ENCODE measurements around the gene THRB. TPM values are rescaled to one million over a fixed set of nuclear protein-coding genes. Genes with fewer than 3 reads are reported as not detected.

THRB gene
- total and polyA plus RNA-seq, 9 of the 15 experiments (the other 6 are each of a cell fraction or from before 2014, with no cell fraction given), result 1.7 to 14.9 (median 6.9) TPM

DNA sequence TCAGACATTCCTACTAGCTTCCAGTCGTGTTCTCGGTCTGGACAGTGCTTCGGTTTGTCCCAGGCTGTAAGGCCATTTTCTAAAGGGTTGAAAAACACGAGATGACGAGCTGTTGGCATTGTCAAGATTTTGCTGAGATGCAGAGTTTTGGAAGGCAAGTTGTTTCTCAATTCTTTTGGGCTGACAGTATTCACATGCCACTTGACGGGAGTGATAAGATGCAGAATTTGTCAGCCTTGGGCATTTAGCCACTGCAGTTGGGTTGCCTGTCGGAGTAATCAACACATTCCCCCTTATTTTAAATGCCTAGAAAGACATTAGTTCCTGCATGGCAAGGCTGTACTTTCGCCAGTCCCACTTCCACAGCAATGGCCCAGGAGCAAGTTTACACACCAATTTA, 304.4 kb downstream of the THRB start (continued):
- TF ChIP-seq, protein P1, sequence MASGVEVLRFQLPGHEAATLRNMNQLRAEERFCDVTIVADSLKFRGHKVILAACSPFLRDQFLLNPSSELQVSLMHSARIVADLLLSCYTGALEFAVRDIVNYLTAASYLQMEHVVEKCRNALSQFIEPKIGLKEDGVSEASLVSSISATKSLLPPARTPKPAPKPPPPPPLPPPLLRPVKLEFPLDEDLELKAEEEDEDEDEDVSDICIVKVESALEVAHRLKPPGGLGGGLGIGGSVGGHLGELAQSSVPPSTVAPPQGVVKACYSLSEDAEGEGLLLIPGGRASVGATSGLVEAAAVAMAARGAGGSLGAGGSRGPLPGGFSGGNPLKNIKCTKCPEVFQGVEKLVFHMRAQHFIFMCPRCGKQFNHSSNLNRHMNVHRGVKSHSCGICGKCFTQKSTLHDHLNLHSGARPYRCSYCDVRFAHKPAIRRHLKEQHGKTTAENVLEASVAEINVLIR (CRISPR knock-in tag; IDR thresholded peaks at IDR 0.05), result no peak
- TF ChIP-seq RNF2 (IDR thresholded peaks at IDR 0.05) (no peak), ZFP30 (CRISPR knock-in tag; IDR thresholded peaks at IDR 0.05; ENCODE audit: borderline replicate concordance) (no peak)
- TF ChIP-seq, protein P2, sequence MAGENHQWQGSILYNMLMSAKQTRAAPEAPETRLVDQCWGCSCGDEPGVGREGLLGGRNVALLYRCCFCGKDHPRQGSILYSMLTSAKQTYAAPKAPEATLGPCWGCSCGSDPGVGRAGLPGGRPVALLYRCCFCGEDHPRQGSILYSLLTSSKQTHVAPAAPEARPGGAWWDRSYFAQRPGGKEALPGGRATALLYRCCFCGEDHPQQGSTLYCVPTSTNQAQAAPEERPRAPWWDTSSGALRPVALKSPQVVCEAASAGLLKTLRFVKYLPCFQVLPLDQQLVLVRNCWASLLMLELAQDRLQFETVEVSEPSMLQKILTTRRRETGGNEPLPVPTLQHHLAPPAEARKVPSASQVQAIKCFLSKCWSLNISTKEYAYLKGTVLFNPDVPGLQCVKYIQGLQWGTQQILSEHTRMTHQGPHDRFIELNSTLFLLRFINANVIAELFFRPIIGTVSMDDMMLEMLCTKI (IDR thresholded peaks at IDR 0.05; ENCODE audit: partially characterized antibody), result no peak

DNA sequence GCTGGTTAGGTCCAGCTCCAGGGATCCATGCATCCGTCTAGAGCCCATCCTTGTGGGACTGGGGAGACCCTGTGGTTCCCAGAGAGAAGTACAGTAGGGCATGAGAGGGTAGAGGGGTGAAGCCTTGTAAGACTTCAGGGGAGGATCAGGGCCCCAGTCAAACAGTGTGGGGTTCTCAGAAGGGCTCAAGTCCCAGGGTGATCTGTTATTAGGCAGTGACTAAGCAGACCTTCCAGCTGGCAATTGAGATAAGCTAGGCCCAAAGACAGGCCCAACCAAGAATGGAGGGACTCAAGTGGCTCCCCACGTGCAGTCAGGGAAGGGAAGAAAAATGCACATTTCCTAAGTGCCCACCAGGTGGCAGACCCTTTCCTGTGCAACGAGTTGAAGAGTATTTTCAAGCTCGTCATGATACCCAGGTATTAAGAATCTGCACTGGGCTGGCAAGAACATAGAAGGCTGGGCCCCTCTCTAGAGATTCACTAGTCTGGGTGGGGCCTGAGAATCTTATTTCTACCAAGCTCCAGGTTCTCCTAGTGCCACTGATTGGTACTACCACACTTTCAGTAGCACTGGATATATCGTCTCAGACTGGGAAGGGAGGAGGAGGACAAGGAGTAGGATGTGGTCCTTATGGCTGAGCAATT, 308.8 kb downstream of the THRB start:
- peak; percentile 98 for FAIRE-seq
- in situ Hi-C loops (cut with MboI), result no loop called here
- 13% methylated on average over 5 of the region's 5 CpGs for WGBS (ENCODE audit: insufficient coverage, low coverage, missing lambda C conversion rate)
- no peak for TF ChIP-seq ZNF311 (CRISPR knock-in tag; IDR thresholded peaks at IDR 0.05)
- TF ChIP-seq TAF7 (tag; IDR thresholded peaks at IDR 0.05), result no peak
- TF ChIP-seq ZC3H8 (IDR thresholded peaks at IDR 0.05), result no peak
- no peak for TF ChIP-seq HNRNPH1 (optimal IDR thresholded peaks at IDR 0.05; ENCODE audit: low read depth, low read length)
- TF ChIP-seq, protein P3, sequence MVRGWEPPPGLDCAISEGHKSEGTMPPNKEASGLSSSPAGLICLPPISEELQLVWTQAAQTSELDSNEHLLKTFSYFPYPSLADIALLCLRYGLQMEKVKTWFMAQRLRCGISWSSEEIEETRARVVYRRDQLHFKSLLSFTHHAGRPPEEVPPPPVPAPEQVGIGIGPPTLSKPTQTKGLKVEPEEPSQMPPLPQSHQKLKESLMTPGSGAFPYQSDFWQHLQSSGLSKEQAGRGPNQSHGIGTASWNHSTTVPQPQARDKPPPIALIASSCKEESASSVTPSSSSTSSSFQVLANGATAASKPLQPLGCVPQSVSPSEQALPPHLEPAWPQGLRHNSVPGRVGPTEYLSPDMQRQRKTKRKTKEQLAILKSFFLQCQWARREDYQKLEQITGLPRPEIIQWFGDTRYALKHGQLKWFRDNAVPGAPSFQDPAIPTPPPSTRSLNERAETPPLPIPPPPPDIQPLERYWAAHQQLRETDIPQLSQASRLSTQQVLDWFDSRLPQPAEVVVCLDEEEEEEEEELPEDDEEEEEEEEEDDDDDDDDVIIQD (CRISPR knock-in tag; IDR thresholded peaks at IDR 0.05), result no peak
- TF ChIP-seq STAT5A (IDR thresholded peaks at IDR 0.05; ENCODE audit: borderline replicate concordance, low read length), result peak; percentile 69; the same call in 1 of the 2 replicates
- no peak for TF ChIP-seq PYGO2 (tag; IDR thresholded peaks at IDR 0.05)
- peak; percentile 94 for TF ChIP-seq FOSL1 (tag; conservative IDR thresholded peaks at IDR 0.05)
- TF ChIP-seq GABPB2 (CRISPR knock-in tag; conservative IDR thresholded peaks at IDR 0.05), result no peak
- TF ChIP-seq HEY1 (CRISPR knock-in tag; IDR thresholded peaks at IDR 0.05; ENCODE audit: borderline replicate concordance), result no peak
- 0 out of 2 replicates have a peak, but pooled peaks have one; percentile 7 for TF ChIP-seq HCFC1 (IDR thresholded peaks at IDR 0.05; ENCODE audit: low read depth, low read length)

More for the DNA sequence above, 308.8 kb downstream of the THRB start:
- H2AFZ ChIP-seq (ENCODE audit: low read depth, low read length), result peak overlapping the region; percentile 84
- no peak overlapping the region for H3K4me3 ChIP-seq
- ChIA-PET CTCF (ENCODE audit: low intra/inter-chr PET ratio) (interaction anchor here (0.6 to 1.5 kb wide), 6 partner anchors 50 to 498 kb away, joined by 3 to 7 read pairs (median 4); no protein-coding TSS in a partner anchor), POLR2A (interaction anchor here (0.5 to 1.9 kb wide), 8 partner anchors 13 to 395 kb away, joined by 3 to 6 read pairs (median 3); no protein-coding TSS in a partner anchor)
- H3K79me2 ChIP-seq (ENCODE audit: control insufficient read depth, insufficient read depth, low read length), result no peaks in the 10 kb centered on the region
- no peaks in the 10 kb centered on the region for H3K9me3 ChIP-seq (replicated peaks; ENCODE audit: control insufficient read depth, insufficient read depth, low read depth, low read length)
- peaks cover 4 to 8% of the 10 kb centered on the region in 2 experiments; a peak in 3 of 5 replicates for H3K4me1 ChIP-seq (replicated peaks in 1 of 2; ENCODE audit: control insufficient read depth in 2 of 2, insufficient read depth in 2 of 2, low read length in 2 of 2)
- peak overlapping the region; percentile 61 for H3K4me2 ChIP-seq (ENCODE audit: insufficient read depth, low read length)
- no peaks in the 10 kb centered on the region for H3K9me1 ChIP-seq (ENCODE audit: control insufficient read depth, insufficient read depth, low read length)
- H3K36me3 ChIP-seq (ENCODE audit: control insufficient read depth, insufficient read depth, low read length), result no peaks in the 10 kb centered on the region
- intact Hi-C loops (cut with micrococcal nuclease), result loop anchor here (1.0 to 5.0 kb wide), 5 partner anchors 52 to 497 kb away; partner anchors contain the start of gene THRB
- ATAC-seq (peak; percentile 98), DNase-seq (ENCODE audit: extremely low read depth in 1 of 4, low spot score in 3 of 4) (peak; percentile 88 to 94 (median 90))
- H3K27me3 ChIP-seq (ENCODE audit: control insufficient read depth in 2 of 2, insufficient read depth in 2 of 2, low read length in 2 of 2), result no peaks in the 10 kb centered on the region
- peak overlapping the region; percentile 7 to 50; a peak in 2 of 4 replicates for H3K9ac ChIP-seq (ENCODE audit: insufficient read depth in 1 of 2, low read depth in 2 of 2, low read length in 2 of 2)
- no TSS peak for BruUV-seq (replicated peaks)
- peak overlapping the region; percentile 76 for H3K27ac ChIP-seq (ENCODE audit: extremely low read depth, low read depth, low read length)
- no peaks in the 10 kb centered on the region for H4K20me1 ChIP-seq (replicated peaks; ENCODE audit: control insufficient read depth, insufficient read depth, low read length)

All from K562 (cell line).